T-helper 22 cell (primary cell): Measurements from ENCODE around the gene DCAKD.
A peak's percentile ranks its signal among the peaks of the same experiment; 100 is the strongest.
"Not testable (repeated sequence)": the region's sequence is repeated elsewhere in the genome, so short reads cannot be mapped to it uniquely, and the experiment has no call there.

Source experiments
- DNase-seq: peaks from one replicate; pipeline ENCODE4 v3.0.0-alpha.2; 2020; ENCODE audit warnings: low read depth

The DCAKD gene

GRCh38 chr17:45063198-45063597 lies 11.8 kb upstream of the DCAKD start:
- no peak for DNase-seq

GRCh38 chr17:45061606-45062205 lies 10.3 kb upstream of the DCAKD start:
- no peak for DNase-seq

- peak; percentile 96 for DNase-seq
Observed at GRCh38 chr17:45060797-45061605, 9.6 kb upstream of the DCAKD start, which contains the start of gene NMT1. TSS of gene NMT1 (plus strand) at chr17:45061317. CDS start at chr17:45061330, 13 bp downstream.

- DNase-seq = no peak
Observed at GRCh38 chr17:45060382-45060796, 9.0 kb upstream of the DCAKD start.

GRCh38 chr17:45052052-45052772 lies 780 bp upstream of the DCAKD start:
- peak; percentile 36 for DNase-seq

- DNase-seq = not testable (repeated sequence)
Observed at GRCh38 chr17:45051720-45052051, 254 bp upstream of the DCAKD start.

DNA sequence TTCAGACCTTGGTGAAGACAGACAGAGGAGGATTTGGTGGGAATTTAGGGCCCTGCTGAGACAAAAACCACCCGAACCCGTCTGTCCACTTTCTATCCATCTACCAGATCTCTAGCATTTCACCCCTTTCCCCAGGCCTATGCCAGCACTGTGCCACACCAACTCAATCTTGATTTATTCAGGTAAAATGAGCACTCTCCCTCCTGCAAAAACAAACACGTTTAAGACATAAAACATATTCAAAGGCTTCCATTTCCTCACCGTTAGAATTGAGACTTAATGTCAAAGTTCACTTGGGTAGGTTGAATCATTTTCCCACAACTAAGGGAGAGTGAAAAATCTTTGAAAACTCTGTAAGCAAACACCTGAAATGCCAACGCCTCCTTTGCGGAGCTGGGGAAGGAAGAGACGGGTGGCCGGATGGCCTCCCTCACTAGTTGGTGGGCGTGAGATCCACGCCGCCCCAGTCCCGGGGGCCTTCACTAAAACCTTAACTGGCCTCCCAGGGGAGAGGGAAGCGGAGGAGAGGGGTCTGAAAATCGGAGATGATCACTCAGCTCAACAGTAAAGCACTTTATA lies 862 bp downstream of the DCAKD start:
- no peak for DNase-seq

- no peak for DNase-seq
Observed at GRCh38 chr17:45048795-45049563, 2.5 kb downstream of the DCAKD start.

DNA sequence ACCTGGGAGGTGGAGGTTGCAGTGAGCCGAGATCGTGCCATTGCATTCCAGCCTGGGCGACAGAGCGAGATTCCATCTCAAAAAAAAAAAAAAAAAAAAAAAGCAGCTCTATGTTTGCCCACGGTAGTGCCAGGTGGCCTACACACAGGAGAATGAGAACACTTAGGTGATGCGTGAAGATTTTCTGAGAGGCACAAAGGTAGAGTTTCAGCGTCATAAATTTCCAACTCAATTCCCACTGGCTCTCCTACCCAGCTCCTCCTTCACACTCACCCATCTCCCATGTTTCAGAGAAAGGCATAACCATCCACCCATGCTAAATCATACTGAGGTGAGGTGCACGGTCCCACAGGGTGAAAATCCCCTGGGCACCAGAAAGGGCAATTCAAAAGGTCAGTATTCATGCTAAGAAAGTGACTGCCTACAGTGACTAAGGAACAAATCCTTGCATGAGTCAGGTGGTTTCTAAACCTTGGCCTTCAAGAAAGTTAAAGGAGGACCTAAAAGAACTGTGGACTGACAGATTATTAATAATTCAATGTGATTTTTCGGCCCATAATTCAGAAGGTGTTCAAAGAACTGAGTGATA lies 4.8 kb downstream of the DCAKD start:
- no peak for DNase-seq

DNA sequence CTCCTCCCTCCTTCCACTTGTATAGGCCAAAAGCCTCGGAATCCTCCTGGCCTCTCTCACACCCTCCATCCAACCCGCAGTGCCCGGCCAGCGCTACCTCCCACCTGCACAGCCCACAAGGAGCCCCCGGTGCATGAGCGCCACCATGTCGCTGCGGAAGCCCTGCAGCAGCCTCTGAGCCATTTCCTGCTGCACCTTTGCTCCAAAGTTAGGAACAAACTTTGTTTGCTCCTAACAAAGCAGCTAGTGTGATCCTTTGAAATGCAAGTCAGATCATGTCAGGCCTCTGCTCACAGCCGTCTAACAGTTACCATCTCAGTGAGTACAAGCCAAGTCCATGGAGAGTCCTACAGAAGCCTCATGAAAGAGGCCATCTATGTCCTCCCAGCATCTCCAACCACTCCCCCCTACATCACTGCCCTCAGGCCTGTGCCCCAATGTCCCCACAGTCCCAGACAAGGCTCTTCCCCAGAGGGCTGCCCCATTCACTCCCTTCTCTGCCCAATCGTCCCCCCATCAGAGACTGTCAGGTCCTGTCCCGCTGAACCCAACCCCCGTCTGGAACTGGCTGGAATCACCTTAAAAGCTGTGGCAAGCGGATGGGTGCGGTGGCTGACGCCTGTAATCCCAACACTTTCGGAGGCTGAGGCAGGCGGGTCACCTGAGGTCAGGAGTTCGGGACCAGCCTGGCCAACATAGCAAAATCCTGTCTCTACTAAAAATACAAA lies 7.5 kb downstream of the DCAKD start:
- DNase-seq = no peak

GRCh38 chr17:45042346-45043120 lies 8.9 kb downstream of the DCAKD start:
- no peak for DNase-seq

- no peak for DNase-seq
Observed at GRCh38 chr17:45040459-45040858, 11.0 kb downstream of the DCAKD start.

GRCh38 chr17:45038728-45039634 lies 12.5 kb downstream of the DCAKD start:
- no peak for DNase-seq

DNA sequence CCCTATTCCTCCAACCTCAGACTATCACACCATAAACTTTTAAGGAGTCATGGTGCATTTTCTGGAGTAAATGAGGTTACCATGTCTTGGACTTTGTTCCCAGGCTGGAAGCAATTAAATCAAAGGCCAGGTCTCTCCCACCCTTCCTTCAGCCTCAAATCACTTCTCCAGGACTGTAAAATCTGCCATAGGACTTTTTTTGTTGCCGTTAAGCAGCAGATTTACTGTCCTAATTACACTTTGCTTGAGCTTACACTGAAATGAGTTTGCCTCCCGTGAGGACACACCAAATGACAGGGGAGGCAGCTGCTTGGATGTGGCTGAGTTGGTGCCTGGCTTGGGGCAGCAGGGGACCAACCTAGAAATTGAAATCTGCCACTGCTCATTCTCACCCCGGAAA lies 14.7 kb downstream of the DCAKD start:
- no peak for DNase-seq

GRCh38 chr17:45035848-45036247 lies 15.6 kb downstream of the DCAKD start:
- DNase-seq = no peak

DNA sequence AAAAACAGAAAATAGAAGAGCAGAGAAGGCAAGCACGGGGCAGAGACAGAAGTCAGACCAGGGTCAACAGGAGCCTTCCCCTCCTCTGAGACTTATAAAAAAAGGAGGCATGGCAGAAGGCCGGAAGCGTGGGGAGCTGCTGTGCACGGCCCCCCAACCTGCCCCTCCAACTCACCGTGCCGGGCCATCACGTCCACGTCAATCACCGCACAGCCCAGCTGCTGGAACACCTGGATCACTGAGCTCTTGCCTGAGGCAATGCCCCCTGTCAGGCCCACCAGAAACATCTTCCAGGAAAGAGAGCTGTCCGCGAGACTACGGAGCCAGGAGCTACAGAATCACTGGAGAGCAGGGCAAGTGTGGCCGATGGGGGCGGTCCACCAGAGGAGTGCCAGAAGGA lies 16.8 kb downstream of the DCAKD start:
- no peak for DNase-seq

GRCh38 chr17:45032174-45032541 lies 19.3 kb downstream of the DCAKD start:
- no peak for DNase-seq

DNA sequence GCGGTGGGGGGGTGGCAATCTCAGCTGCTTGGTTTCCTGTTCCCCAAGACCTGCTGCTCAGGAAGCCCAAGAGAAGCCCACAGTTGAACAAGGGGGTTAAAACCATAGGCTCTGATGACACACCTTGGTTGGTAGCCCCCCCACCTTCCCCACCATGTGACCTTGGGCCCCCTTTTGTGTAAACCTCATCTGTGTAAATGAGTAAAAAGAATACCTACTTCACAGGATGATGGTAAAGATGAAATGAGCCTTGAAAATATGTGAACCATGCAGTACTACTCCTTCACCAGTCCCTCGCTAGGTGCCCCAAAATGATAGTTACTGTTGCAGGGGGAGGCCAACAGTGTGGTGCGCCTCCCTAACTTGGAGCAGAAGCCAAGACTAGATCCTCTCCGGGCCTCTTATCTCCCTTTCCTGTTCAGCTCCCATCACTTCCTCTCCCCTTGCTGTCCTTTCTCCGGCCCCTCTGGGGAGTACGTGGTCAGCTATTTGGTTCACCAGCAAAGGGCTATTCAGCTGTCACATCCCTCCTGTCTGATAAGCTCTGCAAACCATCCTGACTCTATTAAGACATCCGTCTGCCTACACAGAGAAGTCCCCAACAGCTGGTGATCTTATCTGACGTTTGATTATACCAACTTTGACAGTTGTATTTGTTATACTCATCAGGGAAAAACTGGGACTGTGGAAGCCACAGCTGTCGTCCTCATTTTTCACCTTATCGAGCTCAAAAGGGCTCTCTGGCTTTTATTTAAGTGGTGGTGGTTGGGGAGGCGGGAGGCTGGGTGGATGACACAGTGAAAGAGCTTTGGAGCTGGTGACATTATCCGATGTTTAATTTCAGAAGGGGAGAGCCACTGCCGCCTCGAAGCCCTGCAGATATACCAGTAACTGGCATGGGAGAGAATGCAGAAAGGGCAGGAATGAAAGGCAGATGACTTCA lies 19.9 kb downstream of the DCAKD start:
- no peak for DNase-seq
